GM19328 (cell line): ENCODE measurements around the gene ALS2CL.

Experiments
- ATAC-seq: cut with Tn5 transposase; IDR thresholded peaks from one replicate; pipeline ENCODE4 v1.9.1; 2021; ENCODE audit warnings: mild to moderate bottlenecking, moderate library complexity; ENCODE audit not compliant: unreplicated experiment

The ALS2CL gene

GRCh38 chr3:46667061-46667621 lies 26.3 kb downstream of the ALS2CL start:
- ATAC-seq, result no peak

- no peak for ATAC-seq
Observed at GRCh38 chr3:46666453-46666845, 27.0 kb downstream of the ALS2CL start.

- no peak for ATAC-seq
Observed at GRCh38 chr3:46665763-46666452, 27.6 kb downstream of the ALS2CL start.

GRCh38 chr3:46664971-46665762 lies 28.3 kb downstream of the ALS2CL start:
- no peak for ATAC-seq

GRCh38 chr3:46664188-46664970 lies 29.1 kb downstream of the ALS2CL start:
- ATAC-seq, result no peak

GRCh38 chr3:46663591-46664135 lies 29.8 kb downstream of the ALS2CL start:
- no peak for ATAC-seq

- ATAC-seq, result no peak
Observed at GRCh38 chr3:46662771-46663551, 30.5 kb downstream of the ALS2CL start.

- no peak for ATAC-seq
Observed at GRCh38 chr3:46661776-46662766, 31.4 kb downstream of the ALS2CL start.

- ATAC-seq, result no peak
Observed at GRCh38 chr3:46660543-46661523, 32.6 kb downstream of the ALS2CL start.

- no peak for ATAC-seq
Observed at GRCh38 chr3:46660003-46660402, 33.5 kb downstream of the ALS2CL start.

GRCh38 chr3:46659285-46659684 lies 34.2 kb downstream of the ALS2CL start:
- no peak for ATAC-seq

- ATAC-seq, result no peak
Observed at GRCh38 chr3:46656778-46657556, 36.5 kb downstream of the ALS2CL start.

- no peak for ATAC-seq
Observed at GRCh38 chr3:46655271-46655670, 38.2 kb downstream of the ALS2CL start.

- no peak for ATAC-seq
Observed at GRCh38 chr3:46651084-46651483, 42.4 kb downstream of the ALS2CL start.

- ATAC-seq, result no peak
Observed at GRCh38 chr3:46649436-46649835, 44.0 kb downstream of the ALS2CL start.

- ATAC-seq, result no peak
Observed at GRCh38 chr3:46648096-46648495, 45.4 kb downstream of the ALS2CL start.

GRCh38 chr3:46646700-46647099 lies 46.8 kb downstream of the ALS2CL start:
- ATAC-seq, result no peak
